HepG2 (cell line): ENCODE results near the gene COPE. TPM values are rescaled to one million over a fixed set of nuclear protein-coding genes. Genes with fewer than 3 reads are reported as not detected.

Experiments
- FOXA3 ChIP-seq: IDR thresholded peaks from 2 replicates; pipeline ENCODE4 v1.6.1; 2016; ENCODE audit warnings: missing genetic modification reagents, missing compliant biosample characterization
- HNRNPL ChIP-seq: fragments of 200-400 bp; formaldehyde crosslinking; IDR thresholded peaks from 2 replicates; pipeline ENCODE4 v1.6.1; 2017; ENCODE audit warnings: mild to moderate bottlenecking, low read depth, low read length
- LCORL ChIP-seq, 2 experiments: fragments of 450-650 bp in 1 of 2; sonication (generic) in 1 of 2; formaldehyde crosslinking in 1 of 2; IDR thresholded peaks; 2 replicates each; pipeline versions ENCODE4 v1.5.0 to v1.6.1; 2017 to 2020; ENCODE audit warnings: antibody characterized with exemption in 1 of 2, missing genetic modification reagents in 1 of 2
- MED1 ChIP-seq: sonication (generic); formaldehyde crosslinking; IDR thresholded peaks from 2 replicates; pipeline ENCODE4 v1.4.0; 2020; ENCODE audit warnings: missing genetic modification reagents
- ZFX ChIP-seq: sonication (generic); formaldehyde crosslinking; IDR thresholded peaks from 2 replicates; pipeline ENCODE4 v1.4.0; 2020; ENCODE audit warnings: mild to moderate bottlenecking, low read depth, missing genetic modification reagents, moderate library complexity
- ZMYM2 ChIP-seq: sonication (generic); formaldehyde crosslinking; IDR thresholded peaks from 2 replicates; pipeline ENCODE4 v1.8.0; 2022; ENCODE audit warnings: mild to moderate bottlenecking, missing genetic modification reagents
- ZNF543 ChIP-seq: sonication (generic); formaldehyde crosslinking; IDR thresholded peaks from 2 replicates; pipeline ENCODE4 v1.4.0; 2020; ENCODE audit warnings: mild to moderate bottlenecking, missing genetic modification reagents
- polyA plus RNA-seq, 8 experiments: library from polyadenylated mRNA; depleted of rRNA in 3 of 8; stranded (reverse) in 7 of 8; unstranded in 1 of 8; fragments of >200 nt; fragmentation: Illumina TruSeq in 4 of 8; extraction: Trizol in 4 of 8; gene quantifications; 2 replicates each; pipeline versions ENCODE4 v1.2.1 to v1.2.3, GENCODE V29; 2011 to 2016; ENCODE audit warnings: low read depth in 4 of 8, missing spikeins in 1 of 8, mixed read lengths in 1 of 8; ENCODE audit not compliant: insufficient read depth in 1 of 8
- total RNA-seq, 5 experiments: library from RNA; depleted of rRNA; stranded (reverse); fragments of >200 nt; fragmentation: Illumina TruSeq; extraction: Trizol; gene quantifications; 2 replicates each; pipeline ENCODE4 v1.2.3, GENCODE V29; 2016; ENCODE audit warnings: low read depth in 1 of 5
- TF ChIP-seq, protein P1 (sequence below): sonication (generic); formaldehyde crosslinking; IDR thresholded peaks from 2 replicates; pipeline ENCODE4 v1.4.0; 2020; ENCODE audit warnings: missing genetic modification reagents
- TF ChIP-seq, protein P2 (sequence below), 2 experiments: sonication (generic) in 1 of 2; formaldehyde crosslinking in 1 of 2; IDR thresholded peaks; 2 replicates each; pipeline versions ENCODE4 v1.4.0 to v1.6.1; 2016 to 2020; ENCODE audit warnings: borderline replicate concordance in 1 of 2, low read depth in 1 of 2, mild to moderate bottlenecking in 1 of 2, missing genetic modification reagents in 1 of 2
- TF ChIP-seq, protein P3 (sequence below): sonication (generic); formaldehyde crosslinking; IDR thresholded peaks from 2 replicates; pipeline ENCODE4 v1.4.0; 2020; ENCODE audit warnings: missing genetic modification reagents
- TF ChIP-seq, protein P4 (sequence below): sonication (generic); formaldehyde crosslinking; IDR thresholded peaks from 2 replicates; pipeline ENCODE4 v1.4.0; 2020; ENCODE audit warnings: missing genetic modification reagents
- TF ChIP-seq, protein P5 (sequence below): sonication (generic); formaldehyde crosslinking; IDR thresholded peaks from 2 replicates; pipeline ENCODE4 v1.4.0; 2020; ENCODE audit warnings: low read depth, mild to moderate bottlenecking, missing genetic modification reagents

COPE gene
- total and polyA plus RNA-seq, 2 of the 13 experiments (the other 11 are each of a cell fraction or from before 2014, with no cell fraction given), result 189 to 205 TPM

DNA sequence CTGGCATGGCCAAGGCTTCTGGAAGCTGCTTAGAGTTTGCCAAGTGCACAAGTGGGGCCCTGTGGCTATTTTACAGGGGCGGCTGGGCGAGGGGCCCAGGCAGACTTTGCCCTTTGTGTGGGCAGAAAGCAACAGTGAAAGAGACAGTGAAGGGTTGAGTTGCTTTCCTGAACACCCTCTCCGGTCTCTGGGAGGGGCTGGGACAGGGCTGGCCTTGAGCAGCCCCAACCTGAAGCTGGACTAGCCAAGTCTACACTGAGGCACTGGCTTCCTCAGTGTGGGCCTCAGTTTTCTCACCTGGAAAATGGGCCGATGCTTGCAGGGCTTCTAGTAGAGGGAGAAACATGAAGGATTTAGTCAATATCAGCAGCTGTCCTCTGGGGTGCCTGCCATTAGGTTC, 24.3 kb upstream of the COPE start (continued):
- TF ChIP-seq ZFX (CRISPR knock-in tag) (peak; percentile 20; the same call in 1 of the 2 replicates), ZNF543 (peak; percentile 92), HNRNPL (peak; percentile 85), ZMYM2 (CRISPR knock-in tag) (peak; percentile 79; the same call in 1 of the 2 replicates), FOXA3 (CRISPR knock-in tag) (peak; percentile 24; the same call in 1 of the 2 replicates), MED1 (peak; percentile 17; the same call in 1 of the 2 replicates), LCORL (IDR thresholded peaks at IDR 0.05) (no peak), LCORL (CRISPR knock-in tag; IDR thresholded peaks at IDR 0.05) (peak; percentile 51; the same call in 1 of the 2 replicates)
- TF ChIP-seq, protein P1, sequence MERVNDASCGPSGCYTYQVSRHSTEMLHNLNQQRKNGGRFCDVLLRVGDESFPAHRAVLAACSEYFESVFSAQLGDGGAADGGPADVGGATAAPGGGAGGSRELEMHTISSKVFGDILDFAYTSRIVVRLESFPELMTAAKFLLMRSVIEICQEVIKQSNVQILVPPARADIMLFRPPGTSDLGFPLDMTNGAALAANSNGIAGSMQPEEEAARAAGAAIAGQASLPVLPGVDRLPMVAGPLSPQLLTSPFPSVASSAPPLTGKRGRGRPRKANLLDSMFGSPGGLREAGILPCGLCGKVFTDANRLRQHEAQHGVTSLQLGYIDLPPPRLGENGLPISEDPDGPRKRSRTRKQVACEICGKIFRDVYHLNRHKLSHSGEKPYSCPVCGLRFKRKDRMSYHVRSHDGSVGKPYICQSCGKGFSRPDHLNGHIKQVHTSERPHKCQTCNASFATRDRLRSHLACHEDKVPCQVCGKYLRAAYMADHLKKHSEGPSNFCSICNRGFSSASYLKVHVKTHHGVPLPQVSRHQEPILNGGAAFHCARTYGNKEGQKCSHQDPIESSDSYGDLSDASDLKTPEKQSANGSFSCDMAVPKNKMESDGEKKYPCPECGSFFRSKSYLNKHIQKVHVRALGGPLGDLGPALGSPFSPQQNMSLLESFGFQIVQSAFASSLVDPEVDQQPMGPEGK (CRISPR knock-in tag), result peak; percentile 77
- TF ChIP-seq, protein P2, sequence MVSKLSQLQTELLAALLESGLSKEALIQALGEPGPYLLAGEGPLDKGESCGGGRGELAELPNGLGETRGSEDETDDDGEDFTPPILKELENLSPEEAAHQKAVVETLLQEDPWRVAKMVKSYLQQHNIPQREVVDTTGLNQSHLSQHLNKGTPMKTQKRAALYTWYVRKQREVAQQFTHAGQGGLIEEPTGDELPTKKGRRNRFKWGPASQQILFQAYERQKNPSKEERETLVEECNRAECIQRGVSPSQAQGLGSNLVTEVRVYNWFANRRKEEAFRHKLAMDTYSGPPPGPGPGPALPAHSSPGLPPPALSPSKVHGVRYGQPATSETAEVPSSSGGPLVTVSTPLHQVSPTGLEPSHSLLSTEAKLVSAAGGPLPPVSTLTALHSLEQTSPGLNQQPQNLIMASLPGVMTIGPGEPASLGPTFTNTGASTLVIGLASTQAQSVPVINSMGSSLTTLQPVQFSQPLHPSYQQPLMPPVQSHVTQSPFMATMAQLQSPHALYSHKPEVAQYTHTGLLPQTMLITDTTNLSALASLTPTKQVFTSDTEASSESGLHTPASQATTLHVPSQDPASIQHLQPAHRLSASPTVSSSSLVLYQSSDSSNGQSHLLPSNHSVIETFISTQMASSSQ (IDR thresholded peaks at IDR 0.05; ENCODE audit: low read depth), result no peak
- TF ChIP-seq, protein P2 (CRISPR knock-in tag; IDR thresholded peaks at IDR 0.05; ENCODE audit: borderline replicate concordance), result no peak
- TF ChIP-seq, protein P3, sequence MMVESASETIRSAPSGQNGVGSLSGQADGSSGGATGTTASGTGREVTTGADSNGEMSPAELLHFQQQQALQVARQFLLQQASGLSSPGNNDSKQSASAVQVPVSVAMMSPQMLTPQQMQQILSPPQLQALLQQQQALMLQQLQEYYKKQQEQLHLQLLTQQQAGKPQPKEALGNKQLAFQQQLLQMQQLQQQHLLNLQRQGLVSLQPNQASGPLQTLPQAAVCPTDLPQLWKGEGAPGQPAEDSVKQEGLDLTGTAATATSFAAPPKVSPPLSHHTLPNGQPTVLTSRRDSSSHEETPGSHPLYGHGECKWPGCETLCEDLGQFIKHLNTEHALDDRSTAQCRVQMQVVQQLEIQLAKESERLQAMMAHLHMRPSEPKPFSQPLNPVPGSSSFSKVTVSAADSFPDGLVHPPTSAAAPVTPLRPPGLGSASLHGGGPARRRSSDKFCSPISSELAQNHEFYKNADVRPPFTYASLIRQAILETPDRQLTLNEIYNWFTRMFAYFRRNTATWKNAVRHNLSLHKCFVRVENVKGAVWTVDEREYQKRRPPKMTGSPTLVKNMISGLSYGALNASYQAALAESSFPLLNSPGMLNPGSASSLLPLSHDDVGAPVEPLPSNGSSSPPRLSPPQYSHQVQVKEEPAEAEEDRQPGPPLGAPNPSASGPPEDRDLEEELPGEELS (CRISPR knock-in tag), result 0 out of 2 replicates have a peak, but pooled peaks have one; percentile 11
- TF ChIP-seq, protein P4, sequence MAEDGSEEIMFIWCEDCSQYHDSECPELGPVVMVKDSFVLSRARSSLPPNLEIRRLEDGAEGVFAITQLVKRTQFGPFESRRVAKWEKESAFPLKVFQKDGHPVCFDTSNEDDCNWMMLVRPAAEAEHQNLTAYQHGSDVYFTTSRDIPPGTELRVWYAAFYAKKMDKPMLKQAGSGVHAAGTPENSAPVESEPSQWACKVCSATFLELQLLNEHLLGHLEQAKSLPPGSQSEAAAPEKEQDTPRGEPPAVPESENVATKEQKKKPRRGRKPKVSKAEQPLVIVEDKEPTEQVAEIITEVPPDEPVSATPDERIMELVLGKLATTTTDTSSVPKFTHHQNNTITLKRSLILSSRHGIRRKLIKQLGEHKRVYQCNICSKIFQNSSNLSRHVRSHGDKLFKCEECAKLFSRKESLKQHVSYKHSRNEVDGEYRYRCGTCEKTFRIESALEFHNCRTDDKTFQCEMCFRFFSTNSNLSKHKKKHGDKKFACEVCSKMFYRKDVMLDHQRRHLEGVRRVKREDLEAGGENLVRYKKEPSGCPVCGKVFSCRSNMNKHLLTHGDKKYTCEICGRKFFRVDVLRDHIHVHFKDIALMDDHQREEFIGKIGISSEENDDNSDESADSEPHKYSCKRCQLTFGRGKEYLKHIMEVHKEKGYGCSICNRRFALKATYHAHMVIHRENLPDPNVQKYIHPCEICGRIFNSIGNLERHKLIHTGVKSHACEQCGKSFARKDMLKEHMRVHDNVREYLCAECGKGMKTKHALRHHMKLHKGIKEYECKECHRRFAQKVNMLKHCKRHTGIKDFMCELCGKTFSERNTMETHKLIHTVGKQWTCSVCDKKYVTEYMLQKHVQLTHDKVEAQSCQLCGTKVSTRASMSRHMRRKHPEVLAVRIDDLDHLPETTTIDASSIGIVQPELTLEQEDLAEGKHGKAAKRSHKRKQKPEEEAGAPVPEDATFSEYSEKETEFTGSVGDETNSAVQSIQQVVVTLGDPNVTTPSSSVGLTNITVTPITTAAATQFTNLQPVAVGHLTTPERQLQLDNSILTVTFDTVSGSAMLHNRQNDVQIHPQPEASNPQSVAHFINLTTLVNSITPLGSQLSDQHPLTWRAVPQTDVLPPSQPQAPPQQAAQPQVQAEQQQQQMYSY (CRISPR knock-in tag), result no peak
- TF ChIP-seq, protein P5, sequence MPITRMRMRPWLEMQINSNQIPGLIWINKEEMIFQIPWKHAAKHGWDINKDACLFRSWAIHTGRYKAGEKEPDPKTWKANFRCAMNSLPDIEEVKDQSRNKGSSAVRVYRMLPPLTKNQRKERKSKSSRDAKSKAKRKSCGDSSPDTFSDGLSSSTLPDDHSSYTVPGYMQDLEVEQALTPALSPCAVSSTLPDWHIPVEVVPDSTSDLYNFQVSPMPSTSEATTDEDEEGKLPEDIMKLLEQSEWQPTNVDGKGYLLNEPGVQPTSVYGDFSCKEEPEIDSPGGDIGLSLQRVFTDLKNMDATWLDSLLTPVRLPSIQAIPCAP (CRISPR knock-in tag), result no peak
